Left hindlimb (tissue), 1 donor: ENCODE data around the gene SMNDC1.
"Not testable (repeated sequence)": the region's sequence is repeated elsewhere in the genome, so short reads cannot be mapped to it uniquely, and the experiment has no call there.

Experiments used
- DNase-seq: peaks from one replicate; pipeline ENCODE4 v3.0.0-alpha.2; 2018

Gene SMNDC1

GRCh38 chr10:110304780-110305421, at the start of gene SMNDC1:
TSS of gene SMNDC1 (minus strand) at chr10:110304920. CDS start at chr10:110303587, 1,333 bp downstream.
- peak; percentile 98 for DNase-seq

GRCh38 chr10:110354322-110354766, 49.6 kb upstream of the SMNDC1 start:
- peak; percentile 56 for DNase-seq

- no peak for DNase-seq
Measured at GRCh38 chr10:110353244-110354119, 48.8 kb upstream of the SMNDC1 start.

GRCh38 chr10:110352930-110353243, 48.2 kb upstream of the SMNDC1 start:
- DNase-seq: no peak

- no peak for DNase-seq
Measured at GRCh38 chr10:110350812-110351211, 46.1 kb upstream of the SMNDC1 start.

- no peak for DNase-seq
Measured at GRCh38 chr10:110349831-110350230, 45.1 kb upstream of the SMNDC1 start.

- DNase-seq: no peak
Measured at GRCh38 chr10:110349386-110349785, 44.7 kb upstream of the SMNDC1 start.

GRCh38 chr10:110348336-110348735, 43.6 kb upstream of the SMNDC1 start:
- DNase-seq: no peak

GRCh38 chr10:110346914-110347313, 42.2 kb upstream of the SMNDC1 start:
- DNase-seq: no peak

- no peak for DNase-seq
Measured at GRCh38 chr10:110345286-110345685, 40.6 kb upstream of the SMNDC1 start.

GRCh38 chr10:110344622-110345021, 39.9 kb upstream of the SMNDC1 start:
- no peak for DNase-seq

- DNase-seq: no peak
Measured at GRCh38 chr10:110343947-110344346, 39.2 kb upstream of the SMNDC1 start.

GRCh38 chr10:110340816-110341215, 36.1 kb upstream of the SMNDC1 start:
- no peak for DNase-seq

GRCh38 chr10:110340122-110340521, 35.4 kb upstream of the SMNDC1 start:
- DNase-seq: no peak

- DNase-seq: no peak
Measured at GRCh38 chr10:110337906-110338305, 33.2 kb upstream of the SMNDC1 start.

GRCh38 chr10:110337401-110337800, 32.7 kb upstream of the SMNDC1 start:
- no peak for DNase-seq

GRCh38 chr10:110336111-110336721, 31.5 kb upstream of the SMNDC1 start:
- DNase-seq: no peak

GRCh38 chr10:110335314-110336064, 30.8 kb upstream of the SMNDC1 start:
- DNase-seq: no peak

- no peak for DNase-seq
Measured at GRCh38 chr10:110334061-110334656, 29.4 kb upstream of the SMNDC1 start.

- not testable (repeated sequence) for DNase-seq
Measured at GRCh38 chr10:110331226-110331795, 26.6 kb upstream of the SMNDC1 start.

GRCh38 chr10:110330675-110331074, 26.0 kb upstream of the SMNDC1 start:
- DNase-seq: no peak

GRCh38 chr10:110327262-110327914, 22.7 kb upstream of the SMNDC1 start:
- no peak for DNase-seq
